HepG2 (cell line): Measurements from ENCODE around the gene LPO. TPM values are rescaled to one million over a fixed set of nuclear protein-coding genes. Genes with fewer than 3 reads are reported as not detected.

ENCODE experiments used
- ATAC-seq: fragments of 200-7000 bp; cut with Tn5 transposase; 3 replicates; pipeline ENCODE4 v1.9.1; 2020; ENCODE audit warnings: mild to moderate bottlenecking, moderate library complexity
- BruUV-seq: library from RNA; stranded (reverse); fragments of 400-500 nt; replicated peaks from 2 replicates; lab custom pipeline; 2021; lab: Mats Ljungman, UMichigan
- CTCF ChIA-PET: fragments of 300-600 bp; formaldehyde crosslinking; extraction: SDS; loops from one replicate; lab custom pipeline; 2021; ENCODE audit warnings: low total read pairs, inconsistent platforms, low intra/inter-chr PET ratio; lab: Yijun Ruan, JAX
- POLR2A ChIA-PET: fragments of 350-600 bp; sonication (Branson Sonifier 250); formaldehyde crosslinking; loops from one replicate; lab custom pipeline; 2020; ENCODE audit warnings: antibody characterized with exemption, inconsistent platforms; lab: Yijun Ruan, JAX
- DNase-seq: peaks from one replicate; pipeline ENCODE4 v3.0.0-alpha.2; 2015; ENCODE audit warnings: low spot score
- FAIRE-seq: peaks from 3 replicates; lab custom pipeline; 2011; peaks lifted over from hg19 to GRCh38; lab: Jason Lieb, UNC
- H2AFZ ChIP-seq: one replicate; pipeline ENCODE4 v1.6.1; 2011; ENCODE audit warnings: low read length, inconsistent platforms
- H3K27ac ChIP-seq: fragments of 300-600 bp; 3 replicates; pipeline ENCODE4 v1.8.0; 2011; ENCODE audit warnings: mixed run types, mild to moderate bottlenecking, mixed read lengths, low read length, inconsistent platforms; ENCODE audit not compliant: insufficient read depth; ENCODE audit errors: extremely low read length
- H3K27me3 ChIP-seq, 2 experiments: fragments of 200-600 bp in 1 of 2; 2 replicates in 1 of 2; 3 replicates in 1 of 2; pipeline versions ENCODE4 v1.6.0 to v1.8.0; 2011; ENCODE audit warnings: low read length in 2 of 2, mild to moderate bottlenecking in 2 of 2, moderate library complexity in 2 of 2, inconsistent platforms in 1 of 2; ENCODE audit not compliant: insufficient read depth in 2 of 2, control insufficient read depth in 1 of 2
- H3K36me3 ChIP-seq, 2 experiments: fragments of 200-600 bp in 1 of 2; replicated peaks in 1 of 2; 2 replicates in 1 of 2; 3 replicates in 1 of 2; pipeline versions ENCODE4 v1.5.1 to v1.8.0; 2011; ENCODE audit warnings: low read length in 2 of 2, inconsistent platforms in 1 of 2; ENCODE audit not compliant: insufficient read depth in 2 of 2, control insufficient read depth in 1 of 2
- H3K4me1 ChIP-seq: 2 replicates; pipeline ENCODE4 v1.5.1; 2012; ENCODE audit warnings: low read length, inconsistent platforms; ENCODE audit not compliant: insufficient read depth
- H3K4me2 ChIP-seq: 2 replicates; pipeline ENCODE4 v1.6.0; 2011; ENCODE audit warnings: low read depth, low read length, inconsistent platforms
- H3K4me3 ChIP-seq, 3 experiments: fragments of 200-600 bp in 1 of 3; sonication (generic), shearing (Covaris generic) in 1 of 3; replicated peaks in 1 of 3; 2 replicates each; pipeline ENCODE4 v1.5.1; 2011 to 2016; ENCODE audit warnings: low read length in 3 of 3, inconsistent platforms in 2 of 3, low read depth in 2 of 3, mild to moderate bottlenecking in 2 of 3, control low read depth in 1 of 3, mixed read lengths in 1 of 3; ENCODE audit not compliant: insufficient read depth in 1 of 3
- H3K79me2 ChIP-seq: one replicate; pipeline ENCODE4 v1.6.1; 2011; ENCODE audit warnings: low read length, inconsistent platforms; ENCODE audit not compliant: insufficient read depth
- H3K9ac ChIP-seq: 2 replicates; pipeline ENCODE4 v1.6.0; 2011; ENCODE audit warnings: mild to moderate bottlenecking, low read depth, low read length, inconsistent platforms; ENCODE audit not compliant: insufficient read depth
- H3K9me3 ChIP-seq: 2 replicates; pipeline ENCODE4 v1.5.1; 2012; ENCODE audit warnings: mild to moderate bottlenecking, low read length
- H4K20me1 ChIP-seq: 2 replicates; pipeline ENCODE4 v1.6.0; 2011; ENCODE audit warnings: inconsistent platforms, mild to moderate bottlenecking, low read length, moderate library complexity; ENCODE audit not compliant: insufficient read depth
- ATRX ChIP-seq: sonication (generic); formaldehyde crosslinking; IDR thresholded peaks from 2 replicates; pipeline ENCODE4 v1.4.0; 2020; ENCODE audit warnings: missing genetic modification reagents, borderline replicate concordance
- BORCS8-MEF2B ChIP-seq: sonication (generic); formaldehyde crosslinking; IDR thresholded peaks from 2 replicates; pipeline ENCODE4 v1.8.0; 2022; ENCODE audit warnings: mild to moderate bottlenecking, missing genetic modification reagents
- CEBPB ChIP-seq: IDR thresholded peaks from 2 replicates; pipeline ENCODE4 v1.6.1; 2011; ENCODE audit warnings: low read depth, low read length, improper control_type of control experiment, borderline replicate concordance
- CTCF ChIP-seq: sonication (generic); formaldehyde crosslinking; IDR thresholded peaks from 2 replicates; pipeline ENCODE4 v1.5.0; 2020; ENCODE audit warnings: mild to moderate bottlenecking, missing genetic modification reagents, moderate library complexity
- DPF2 ChIP-seq: sonication (generic); formaldehyde crosslinking; IDR thresholded peaks from 2 replicates; pipeline ENCODE4 v1.4.0; 2020; ENCODE audit warnings: mild to moderate bottlenecking, low read depth, missing genetic modification reagents, borderline replicate concordance
- EHMT2 ChIP-seq: fragments of 200-600 bp; sonication (generic); IDR thresholded peaks from 2 replicates; pipeline ENCODE4 v1.7.0; 2017; ENCODE audit warnings: antibody characterized with exemption, low read depth, low read length, borderline replicate concordance
- GPN1 ChIP-seq: sonication (generic); formaldehyde crosslinking; IDR thresholded peaks from 2 replicates; pipeline ENCODE4 v1.5.1; 2020; ENCODE audit warnings: missing genetic modification reagents, borderline replicate concordance
- HOXA3 ChIP-seq: sonication (generic); formaldehyde crosslinking; IDR thresholded peaks from 2 replicates; pipeline ENCODE4 v1.5.0; 2020; ENCODE audit warnings: missing genetic modification reagents
- HOXA7 ChIP-seq: sonication (generic); formaldehyde crosslinking; IDR thresholded peaks from 2 replicates; pipeline ENCODE4 v1.8.1; 2022; ENCODE audit warnings: mild to moderate bottlenecking, missing genetic modification reagents, moderate library complexity
- JUND ChIP-seq: sonication (generic); formaldehyde crosslinking; IDR thresholded peaks from 2 replicates; pipeline ENCODE4 v1.8.0; 2022; ENCODE audit warnings: mild to moderate bottlenecking, missing genetic modification reagents
- MEIS1 ChIP-seq: sonication (generic); formaldehyde crosslinking; IDR thresholded peaks from 2 replicates; pipeline ENCODE4 v1.9.0; 2021; ENCODE audit warnings: mild to moderate bottlenecking, missing genetic modification reagents, moderate library complexity, borderline replicate concordance
- MYNN ChIP-seq: sonication (generic); formaldehyde crosslinking; IDR thresholded peaks from 2 replicates; pipeline ENCODE4 v1.4.0; 2020; ENCODE audit warnings: mild to moderate bottlenecking, low read depth, missing genetic modification reagents
- SMAD3 ChIP-seq: sonication (generic); formaldehyde crosslinking; IDR thresholded peaks from 2 replicates; pipeline ENCODE4 v1.4.0; 2020; ENCODE audit warnings: missing genetic modification reagents
- SP5 ChIP-seq: IDR thresholded peaks from 2 replicates; pipeline ENCODE4 v1.6.1; 2016; ENCODE audit warnings: low read depth, borderline replicate concordance
- STAG1 ChIP-seq: sonication (generic); formaldehyde crosslinking; IDR thresholded peaks from 2 replicates; pipeline ENCODE4 v1.4.0; 2020; ENCODE audit warnings: missing genetic modification reagents
- SYNCRIP ChIP-seq: fragments of 200-400 bp; formaldehyde crosslinking; IDR thresholded peaks from 2 replicates; pipeline ENCODE4 v1.6.1; 2018; ENCODE audit warnings: mild to moderate bottlenecking, low read depth, low read length; ENCODE audit not compliant: insufficient read depth
- TP53 ChIP-seq: sonication (generic); formaldehyde crosslinking; conservative IDR thresholded peaks from 2 replicates; pipeline ENCODE4 v1.4.0; 2020; ENCODE audit warnings: missing genetic modification reagents
- XRCC5 ChIP-seq: fragments of 200-400 bp; formaldehyde crosslinking; optimal IDR thresholded peaks from 2 replicates; pipeline ENCODE3; 2017; ENCODE audit warnings: mild to moderate bottlenecking, low read length
- ZNF263 ChIP-seq: sonication (generic); formaldehyde crosslinking; IDR thresholded peaks from 2 replicates; pipeline ENCODE4 v1.4.0; 2020; ENCODE audit warnings: missing genetic modification reagents
- ZNF441 ChIP-seq: sonication (generic); formaldehyde crosslinking; IDR thresholded peaks from 2 replicates; pipeline ENCODE4 v1.7.0; 2021; ENCODE audit warnings: missing genetic modification reagents, borderline replicate concordance
- ZNF562 ChIP-seq: sonication (generic); formaldehyde crosslinking; IDR thresholded peaks from 2 replicates; pipeline ENCODE4 v1.8.0; 2022; ENCODE audit warnings: missing genetic modification reagents, borderline replicate concordance
- ZNF572 ChIP-seq: sonication (generic); formaldehyde crosslinking; IDR thresholded peaks from 2 replicates; pipeline ENCODE4 v1.5.1; 2020; ENCODE audit warnings: mild to moderate bottlenecking, missing genetic modification reagents
- ZSCAN20 ChIP-seq: sonication (generic); formaldehyde crosslinking; IDR thresholded peaks from 2 replicates; pipeline ENCODE4 v1.4.0; 2020; ENCODE audit warnings: missing genetic modification reagents, mild to moderate bottlenecking, borderline replicate concordance
- WGBS: methylation state at CpG from one replicate; pipeline ENCODE4 v1.1.6; 2017; ENCODE audit warnings: low lambda C conversion rate; 5-methylcytosine and 5-hydroxymethylcytosine counted together
- in situ Hi-C: cut with HindIII; loops from 2 replicates; pipeline ENCODE4 v1.10.0; 2017; ENCODE audit warnings: low pct_unique_long_range_greater_than_20kb; ENCODE audit not compliant: extremely low pct_ligation_motif_present
- intact Hi-C: fragments of 100-400 bp; cut with micrococcal nuclease; formaldehyde crosslinking; loops from one replicate; pipeline ENCODE4 v1.10.0; 2022; ENCODE audit not compliant: unreplicated experiment
- polyA plus RNA-seq, 8 experiments: library from polyadenylated mRNA; depleted of rRNA in 3 of 8; stranded (reverse) in 7 of 8; unstranded in 1 of 8; fragments of >200 nt; fragmentation: Illumina TruSeq in 4 of 8; extraction: Trizol in 4 of 8; gene quantifications; 2 replicates each; pipeline versions ENCODE4 v1.2.1 to v1.2.3, GENCODE V29; 2011 to 2016; ENCODE audit warnings: low read depth in 4 of 8, missing spikeins in 1 of 8, mixed read lengths in 1 of 8; ENCODE audit not compliant: insufficient read depth in 1 of 8
- total RNA-seq, 5 experiments: library from RNA; depleted of rRNA; stranded (reverse); fragments of >200 nt; fragmentation: Illumina TruSeq; extraction: Trizol; gene quantifications; 2 replicates each; pipeline ENCODE4 v1.2.3, GENCODE V29; 2016; ENCODE audit warnings: low read depth in 1 of 5
- TF ChIP-seq, protein P1 (sequence below): sonication (generic); formaldehyde crosslinking; IDR thresholded peaks from 2 replicates; pipeline ENCODE4 v1.8.1; 2022; ENCODE audit warnings: low read depth, mild to moderate bottlenecking, missing genetic modification reagents

LPO gene
- total and polyA plus RNA-seq, 2 of the 13 experiments (the other 11 are each of a cell fraction or from before 2014, with no cell fraction given), result not detected

- FAIRE-seq, result no peak
- Histone ChIP-seq H3K36me3 (no peaks in the 10 kb centered on the region), H3K9me3 (no peaks in the 10 kb centered on the region), H3K4me3 (no peak overlapping the region), H3K27me3 (peaks cover 1 to 31% of the 10 kb centered on the region in 2 experiments; a peak in 4 of 5 replicates), H2AFZ (no peak overlapping the region), H3K9ac (no peak overlapping the region), H4K20me1 (no peaks in the 10 kb centered on the region), H3K79me2 (no peaks in the 10 kb centered on the region), H3K4me1 (peaks cover 22% of the 10 kb centered on the region), H3K4me2 (no peak overlapping the region), H3K27ac (no peak overlapping the region)
- no peak for DNase-seq
- in situ Hi-C loops, result no loop called here
- CTCF ChIA-PET, result no interaction called here
- no TSS peak for BruUV-seq
- intact Hi-C loops, result no loop called here
- 10% methylated on average over 8 of the region's 8 CpGs for WGBS
- ATAC-seq, result peak; percentile 58
- POLR2A ChIA-PET, result interaction anchor here (0.7 kb wide), 1 partner anchor 677 kb away, joined by 3 read pairs; no protein-coding TSS in a partner anchor
- TF ChIP-seq SP5 (no peak), ZNF441 (CRISPR knock-in tag) (no peak), DPF2 (CRISPR knock-in tag) (no peak), CEBPB (no peak), MEIS1 (CRISPR knock-in tag) (no peak), STAG1 (CRISPR knock-in tag) (peak; percentile 31), ZNF572 (CRISPR knock-in tag) (no peak), CTCF (CRISPR knock-in tag) (peak; percentile 38), JUND (no peak), ATRX (no peak), HOXA7 (CRISPR knock-in tag) (no peak), ZNF263 (CRISPR knock-in tag) (peak; percentile 89), EHMT2 (no peak), XRCC5 (peak; percentile 42), ZSCAN20 (CRISPR knock-in tag) (no peak), BORCS8-MEF2B (CRISPR knock-in tag) (no peak), TP53 (CRISPR knock-in tag) (no peak), ZNF562 (no peak), SMAD3 (CRISPR knock-in tag) (no peak), MYNN (CRISPR knock-in tag) (no peak), HOXA3 (CRISPR knock-in tag) (no peak), GPN1 (CRISPR knock-in tag) (no peak), SYNCRIP (no peak)
- TF ChIP-seq, protein P1, sequence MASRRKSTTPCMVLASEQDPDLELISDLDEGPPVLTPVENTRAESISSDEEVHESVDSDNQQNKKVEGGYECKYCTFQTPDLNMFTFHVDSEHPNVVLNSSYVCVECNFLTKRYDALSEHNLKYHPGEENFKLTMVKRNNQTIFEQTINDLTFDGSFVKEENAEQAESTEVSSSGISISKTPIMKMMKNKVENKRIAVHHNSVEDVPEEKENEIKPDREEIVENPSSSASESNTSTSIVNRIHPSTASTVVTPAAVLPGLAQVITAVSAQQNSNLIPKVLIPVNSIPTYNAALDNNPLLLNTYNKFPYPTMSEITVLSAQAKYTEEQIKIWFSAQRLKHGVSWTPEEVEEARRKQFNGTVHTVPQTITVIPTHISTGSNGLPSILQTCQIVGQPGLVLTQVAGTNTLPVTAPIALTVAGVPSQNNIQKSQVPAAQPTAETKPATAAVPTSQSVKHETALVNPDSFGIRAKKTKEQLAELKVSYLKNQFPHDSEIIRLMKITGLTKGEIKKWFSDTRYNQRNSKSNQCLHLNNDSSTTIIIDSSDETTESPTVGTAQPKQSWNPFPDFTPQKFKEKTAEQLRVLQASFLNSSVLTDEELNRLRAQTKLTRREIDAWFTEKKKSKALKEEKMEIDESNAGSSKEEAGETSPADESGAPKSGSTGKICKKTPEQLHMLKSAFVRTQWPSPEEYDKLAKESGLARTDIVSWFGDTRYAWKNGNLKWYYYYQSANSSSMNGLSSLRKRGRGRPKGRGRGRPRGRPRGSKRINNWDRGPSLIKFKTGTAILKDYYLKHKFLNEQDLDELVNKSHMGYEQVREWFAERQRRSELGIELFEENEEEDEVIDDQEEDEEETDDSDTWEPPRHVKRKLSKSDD, result no peak
Measured at GRCh38 chr17:58254803-58255202, 16.4 kb downstream of the LPO start.
